H54 (cell line): ENCODE measurements around the gene ITGB8.

Experiments
- DNase-seq: peaks from one replicate; pipeline ENCODE4 v3.0.0; 2011; ENCODE audit warnings: low spot score, mixed read lengths; ENCODE audit not compliant: insufficient read length
- FAIRE-seq: peaks from 3 replicates; lab custom pipeline; 2011; peaks lifted over from hg19 to GRCh38; lab: Jason Lieb, UNC
- POLR2A ChIP-seq: IDR thresholded peaks from 2 replicates; pipeline ENCODE4 v1.6.1; 2011; ENCODE audit warnings: low read depth, mild to moderate bottlenecking, low read length

Gene ITGB8

GRCh38 chr7:20444030-20444800, 113.5 kb downstream of the ITGB8 start:
- DNase-seq (no peak), FAIRE-seq (no peak)
- TF ChIP-seq POLR2A: no peak

- FAIRE-seq: no peak
- TF ChIP-seq POLR2A: no peak
- no peak for DNase-seq
Observed at GRCh38 chr7:20447021-20447650, 116.4 kb downstream of the ITGB8 start.

GRCh38 chr7:20449176-20449575, 118.5 kb downstream of the ITGB8 start:
- DNase-seq: no peak
- TF ChIP-seq POLR2A: no peak
- peak; percentile 66 for FAIRE-seq

- no peak for TF ChIP-seq POLR2A
- peak; percentile 66 for FAIRE-seq
Observed at GRCh38 chr7:20450536-20450935, 119.8 kb downstream of the ITGB8 start.

GRCh38 chr7:20454202-20454601, 123.5 kb downstream of the ITGB8 start:
- DNase-seq: no peak
- peak; percentile 70 for FAIRE-seq
- TF ChIP-seq POLR2A: no peak

More at GRCh38 chr7:20450536-20450935, 119.8 kb downstream of the ITGB8 start:
- no peak for DNase-seq

- FAIRE-seq (no peak), DNase-seq (no peak)
Observed at GRCh38 chr7:20456701-20457100, 126.0 kb downstream of the ITGB8 start.

GRCh38 chr7:20458521-20458920, 127.8 kb downstream of the ITGB8 start:
- FAIRE-seq (peak; percentile 11), DNase-seq (no peak)
- TF ChIP-seq POLR2A: no peak

More at GRCh38 chr7:20456701-20457100, 126.0 kb downstream of the ITGB8 start:
- no peak for TF ChIP-seq POLR2A

- FAIRE-seq (no peak), DNase-seq (no peak)
- TF ChIP-seq POLR2A: no peak
Observed at GRCh38 chr7:20459419-20459818, 128.7 kb downstream of the ITGB8 start.

GRCh38 chr7:20464891-20465290, 134.2 kb downstream of the ITGB8 start:
- FAIRE-seq (no peak), DNase-seq (no peak)
- no peak for TF ChIP-seq POLR2A
